Aorta (tissue), 5 donors: Measurements from ENCODE around the gene GPRIN1. TPM values are rescaled to one million over a fixed set of nuclear protein-coding genes. Genes with fewer than 3 reads are reported as not detected.

Source experiments
- ATAC-seq: fragments of 200-7000 bp; cut with Tn5 transposase; one replicate; pipeline ENCODE4 v1.9.1; 2022; ENCODE audit warnings: moderate library complexity; ENCODE audit not compliant: low FRiP score
- DNase-seq, 2 donors: peaks; one replicate each; pipeline ENCODE4 v3.0.0-alpha.2; 2020
- H3K27ac ChIP-seq, 2 donors: one replicate each; pipeline ENCODE4 v1.5.1; 2013; ENCODE audit warnings: low read length in 2 of 2, mild to moderate bottlenecking in 2 of 2, moderate library complexity in 2 of 2, control low read depth in 1 of 2, inconsistent platforms in 1 of 2, low read depth in 1 of 2
- H3K27me3 ChIP-seq, 2 donors: one replicate each; pipeline ENCODE4 v1.6.1; 2013; ENCODE audit warnings: control low read depth in 1 of 2, low read length in 1 of 2, mild to moderate bottlenecking in 1 of 2, moderate library complexity in 1 of 2; ENCODE audit not compliant: insufficient read depth in 2 of 2, control insufficient read depth in 1 of 2
- H3K36me3 ChIP-seq, 2 donors: one replicate each; pipeline ENCODE4 v1.6.1; 2013; ENCODE audit warnings: control low read depth in 1 of 2, low read length in 1 of 2, mild to moderate bottlenecking in 1 of 2; ENCODE audit not compliant: insufficient read depth in 2 of 2, control insufficient read depth in 1 of 2
- H3K4me1 ChIP-seq, 2 donors: one replicate each; pipeline ENCODE4 v1.6.1; 2013; ENCODE audit warnings: low read length in 2 of 2, control low read depth in 1 of 2, mild to moderate bottlenecking in 1 of 2, moderate library complexity in 1 of 2; ENCODE audit not compliant: insufficient read depth in 2 of 2, control insufficient read depth in 1 of 2
- H3K4me3 ChIP-seq, 2 donors: one replicate each; pipeline ENCODE4 v1.5.1; 2013; ENCODE audit warnings: low read length in 2 of 2, control low read depth in 1 of 2, mild to moderate bottlenecking in 1 of 2
- H3K9me3 ChIP-seq: one replicate; pipeline ENCODE4 v1.6.1; 2013; ENCODE audit warnings: mild to moderate bottlenecking, low read length; ENCODE audit not compliant: control insufficient read depth
- WGBS, 2 donors: extraction: QIAGEN DNeasy Blood & Tissue Kit; methylation state at CpG; one replicate each; pipeline ENCODE4 v1.1.7; 2013; 5-methylcytosine and 5-hydroxymethylcytosine counted together
- intact Hi-C, 2 donors: fragments of 100-400 bp; cut with DNase I; formaldehyde crosslinking; loops; one replicate each; pipeline versions ENCODE4 v1.14.2 to v1.15.0; 2022
- polyA plus RNA-seq, 2 donors: library from polyadenylated mRNA; stranded (reverse); fragments of 200-250 nt; gene quantifications; one replicate each; pipeline ENCODE4 v1.2.3, GENCODE V29; 2013
- total RNA-seq, 2 donors: library from RNA; stranded (reverse); fragmentation: NEBNext Ultra II Directional; extraction: Animal tissue kit (Norgen Biotek cat#: 25700); gene quantifications; one replicate each; pipeline ENCODE4 v1.2.1, GENCODE V29; 2021
- donor health status: healthy with polysubstance abuse.
- donor health status: Bipolar disorder and iron deficiency.
- donor health status: DM: no; HTN: no; CAD: no.
- donor health status: DM: no; HTN: no; CAD: no.
- donor health status: DM: yes; HTN: yes; CAD: no.

The GPRIN1 gene
- total and polyA plus RNA-seq, 4 donors: 0.15 to 0.87 (median 0.66) TPM

DNA sequence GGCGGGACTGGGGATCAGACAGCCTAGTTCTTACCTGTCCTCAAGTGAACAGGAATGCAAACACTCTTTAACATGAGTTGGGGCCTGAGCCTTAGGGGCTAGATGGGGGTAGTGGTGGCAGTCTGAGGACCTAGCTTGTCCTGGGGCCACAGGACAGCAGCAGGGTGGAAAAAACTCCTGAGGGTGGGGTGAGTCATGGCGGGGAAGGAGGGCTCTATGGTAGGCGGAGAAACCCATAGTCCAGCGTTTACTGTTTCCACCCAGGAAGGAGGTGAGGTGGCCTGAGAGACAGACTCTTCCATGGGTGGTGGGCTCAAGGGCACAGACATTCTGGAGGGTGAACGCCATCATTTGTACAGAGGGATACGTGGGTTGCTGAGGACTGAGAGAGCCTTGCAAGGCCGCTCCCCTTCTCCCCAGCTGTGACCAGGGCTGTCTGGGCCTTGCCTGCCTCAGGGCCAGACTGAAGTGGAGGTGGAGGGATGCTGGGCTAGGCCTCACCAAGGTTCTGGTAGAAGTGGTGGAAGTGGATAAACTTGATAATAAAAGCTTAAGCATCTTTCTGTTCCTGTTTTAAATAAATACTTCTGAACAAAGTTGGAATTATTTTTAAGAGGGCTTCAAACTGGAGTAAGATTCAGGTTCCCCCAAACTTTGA, 36.2 kb upstream of the GPRIN1 start:
- intact Hi-C loops: loop anchor here (5.0 to 10.0 kb wide), 3 partner anchors 104 to 231 kb away; partner anchors contain the start of genes CLTB (in 1 of the 2) and RNF44 (in 1 of the 2)
- H3K27ac ChIP-seq: no peak overlapping the region
- ATAC-seq (no peak), DNase-seq (no peak)
- H3K36me3 ChIP-seq: no peaks in the 10 kb centered on the region
- H3K4me3 ChIP-seq: no peak overlapping the region
- H3K4me1 ChIP-seq: no peaks in the 10 kb centered on the region
- no peaks in the 10 kb centered on the region for H3K27me3 ChIP-seq
- no peaks in the 10 kb centered on the region for H3K9me3 ChIP-seq
- 95 to 96% methylated on average over 7 of the region's 7 CpGs for WGBS, 2 donors

DNA sequence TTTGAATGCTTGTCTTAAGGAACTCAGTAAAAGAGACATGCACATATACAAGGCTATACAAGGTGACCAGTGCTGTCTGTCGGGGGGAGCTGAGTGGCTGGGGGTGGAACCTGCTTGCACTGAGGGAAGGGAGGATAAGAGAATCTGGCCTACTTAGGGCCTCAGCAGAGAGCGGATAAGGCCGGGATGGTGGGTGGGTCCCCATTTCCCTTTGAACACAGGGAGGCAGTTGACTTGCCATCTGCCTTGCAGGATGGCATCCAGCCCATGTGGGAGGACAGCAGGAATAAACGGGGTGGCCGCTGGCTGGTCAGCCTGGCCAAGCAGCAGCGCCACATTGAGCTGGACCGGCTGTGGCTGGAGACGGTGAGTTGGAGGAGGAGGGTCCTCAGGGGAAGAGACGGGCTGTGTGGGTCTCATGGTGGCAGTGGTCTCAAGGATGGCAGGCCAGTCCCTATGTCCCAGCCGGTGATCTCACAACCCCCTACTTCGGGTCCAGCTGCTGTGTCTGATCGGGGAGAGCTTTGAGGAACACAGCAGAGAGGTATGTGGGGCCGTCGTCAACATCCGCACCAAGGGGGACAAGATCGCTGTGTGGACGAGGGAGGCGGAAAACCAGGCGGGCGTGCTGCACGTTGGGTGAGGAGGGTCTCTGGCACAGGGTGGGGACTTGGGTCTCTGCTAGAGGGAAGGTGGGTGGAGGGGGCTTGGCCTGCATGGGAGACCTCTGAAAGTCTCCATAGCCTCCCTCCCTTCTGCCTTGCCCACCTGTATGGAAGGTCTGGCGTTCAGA, 35.1 kb upstream of the GPRIN1 start:
- Histone ChIP-seq H3K9me3 (no peaks in the 10 kb centered on the region), H3K4me3 (no peak overlapping the region), H3K27ac (no peak overlapping the region), H3K27me3 (no peaks in the 10 kb centered on the region), H3K36me3 (no peaks in the 10 kb centered on the region), H3K4me1 (no peaks in the 10 kb centered on the region)
- DNase-seq: no peak
- no peak for ATAC-seq
- WGBS, 2 donors: 94 to 96% methylated on average over 22 of the region's 22 CpGs
- intact Hi-C loops: loop anchor here (5.0 to 10.0 kb wide), 3 partner anchors 103 to 230 kb away; partner anchors contain the start of genes CLTB (in 1 of the 2) and RNF44 (in 1 of the 2)

DNA sequence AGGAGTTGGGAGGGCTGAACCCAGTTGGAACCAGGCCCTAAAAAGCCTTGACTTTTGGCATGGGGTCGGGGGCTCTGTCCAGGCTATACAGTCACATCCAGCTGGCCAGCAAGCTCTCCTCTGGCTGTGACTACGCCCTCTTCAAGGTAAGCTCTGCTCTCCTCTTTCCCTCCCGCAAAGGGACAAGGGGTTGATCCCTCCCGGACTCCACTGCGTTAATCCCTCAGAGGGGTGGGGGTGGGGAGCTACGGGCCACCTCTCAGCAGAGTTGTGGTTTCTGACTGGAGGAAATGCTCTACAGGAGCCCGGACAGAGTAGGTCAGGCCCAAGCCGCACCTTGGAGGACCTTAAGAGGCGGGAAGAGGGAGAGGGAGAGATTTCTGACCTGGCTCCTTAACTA, 34.3 kb upstream of the GPRIN1 start:
- H3K27me3 ChIP-seq: no peaks in the 10 kb centered on the region
- no peak for DNase-seq
- no peaks in the 10 kb centered on the region for H3K4me1 ChIP-seq
- H3K4me3 ChIP-seq: no peak overlapping the region
- intact Hi-C loops: loop anchor here in 1 of 2 donors (10.0 kb wide), 1 partner anchor 229 kb away; the partner anchor contains the start of gene CLTB
- H3K36me3 ChIP-seq: no peaks in the 10 kb centered on the region
- H3K9me3 ChIP-seq: no peaks in the 10 kb centered on the region
- ATAC-seq: no peak
- no peak overlapping the region for H3K27ac ChIP-seq
- 73 to 82% methylated on average over 9 of the region's 9 CpGs for WGBS, 2 donors

DNA sequence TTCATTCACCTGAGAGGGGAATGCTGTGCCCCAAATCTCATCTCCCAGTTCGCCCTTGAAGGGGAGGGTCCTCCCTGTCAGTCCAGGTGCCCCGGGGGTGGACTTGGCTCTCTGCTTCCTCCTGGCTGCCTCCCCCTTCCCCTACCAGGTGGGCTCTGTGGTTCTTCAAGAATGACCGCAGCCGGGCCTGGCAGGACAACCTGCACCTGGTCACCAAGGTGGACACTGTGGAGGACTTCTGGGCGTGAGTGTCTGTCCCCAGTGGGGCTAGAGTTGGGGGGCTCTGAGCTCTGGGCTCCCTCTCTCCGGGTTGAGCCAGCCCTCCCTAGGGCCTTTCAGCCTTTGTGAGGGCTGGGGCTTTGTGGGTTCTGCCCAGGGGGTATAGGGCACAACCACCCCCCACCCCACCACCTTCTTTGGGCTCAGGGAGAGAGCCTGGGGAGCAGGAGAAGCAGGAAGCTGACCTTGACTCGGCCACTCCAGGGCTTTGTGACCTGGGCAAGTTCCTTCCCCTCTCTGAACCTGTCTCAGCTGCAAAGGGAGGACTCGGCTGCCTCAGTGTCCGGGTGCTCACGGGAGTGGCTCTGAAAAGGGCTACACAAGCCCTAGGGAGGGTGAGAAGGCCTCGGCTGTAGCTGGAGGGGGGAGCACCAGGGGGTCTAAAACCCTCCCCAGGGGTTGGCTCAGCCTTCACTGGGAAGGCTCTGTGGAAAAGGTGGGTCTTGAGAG, 33.7 kb upstream of the GPRIN1 start:
- DNase-seq (no peak), ATAC-seq (no peak)
- intact Hi-C loops: loop anchor here in 1 of 2 donors (10.0 kb wide), 1 partner anchor 229 kb away; the partner anchor contains the start of gene CLTB
- H3K4me3 ChIP-seq: no peak overlapping the region
- H3K9me3 ChIP-seq: no peaks in the 10 kb centered on the region
- H3K27me3 ChIP-seq: no peaks in the 10 kb centered on the region
- H3K36me3 ChIP-seq: no peaks in the 10 kb centered on the region
- H3K27ac ChIP-seq: no peak overlapping the region
- WGBS, 2 donors: 86 to 88% methylated on average over 11 of the region's 11 CpGs
- H3K4me1 ChIP-seq: no peaks in the 10 kb centered on the region

DNA sequence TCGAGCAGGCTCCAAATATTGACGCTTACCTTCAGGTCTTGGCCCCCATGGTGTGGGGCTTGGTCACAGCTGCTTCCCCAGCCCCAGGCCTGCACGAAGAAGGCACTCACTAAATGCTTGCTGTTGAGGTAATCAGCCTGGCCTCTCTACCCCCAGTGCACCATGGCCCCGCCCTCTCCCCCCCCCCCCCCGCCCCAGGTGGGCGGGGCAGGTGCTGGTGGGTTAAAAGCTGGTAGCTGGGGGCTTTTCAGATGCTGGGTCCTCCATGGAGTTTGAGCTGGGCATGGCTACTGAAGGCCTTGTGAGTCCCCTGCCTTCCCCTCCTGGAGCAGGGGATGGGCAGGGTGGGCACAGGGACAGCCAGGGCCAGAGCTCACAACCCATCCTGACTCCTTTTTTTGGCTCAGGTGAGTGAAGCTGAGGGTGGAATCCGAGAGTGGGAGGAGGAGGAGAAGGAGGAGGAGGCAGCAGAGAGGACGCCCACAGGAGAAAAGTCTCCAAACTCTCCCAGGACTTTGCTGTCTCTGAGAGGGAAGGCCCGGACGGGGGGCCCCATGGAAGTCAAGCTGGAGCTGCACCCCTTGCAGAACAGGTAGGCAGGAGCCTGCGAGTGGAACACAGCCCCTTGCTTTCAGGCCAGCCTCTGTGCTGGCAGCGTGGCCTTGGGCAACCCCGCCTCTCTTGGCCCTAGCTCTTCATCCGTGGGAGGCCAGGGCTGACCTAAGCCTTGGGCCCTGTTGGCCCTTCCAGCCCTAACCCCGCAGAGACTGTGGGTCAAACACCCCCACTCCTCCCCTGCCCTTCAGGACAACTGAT, 32.9 kb upstream of the GPRIN1 start:
- DNase-seq: no peak
- Histone ChIP-seq H3K9me3 (no peaks in the 10 kb centered on the region), H3K27ac (no peak overlapping the region), H3K4me1 (no peaks in the 10 kb centered on the region), H3K4me3 (no peak overlapping the region), H3K27me3 (no peaks in the 10 kb centered on the region), H3K36me3 (no peaks in the 10 kb centered on the region)
- WGBS, 2 donors: 48 to 51% methylated on average over 12 to 15 of the region's 15 CpGs
- intact Hi-C loops: loop anchor here in 1 of 2 donors (10.0 kb wide), 1 partner anchor 228 kb away; the partner anchor contains the start of gene CLTB
- ATAC-seq: no peak

DNA sequence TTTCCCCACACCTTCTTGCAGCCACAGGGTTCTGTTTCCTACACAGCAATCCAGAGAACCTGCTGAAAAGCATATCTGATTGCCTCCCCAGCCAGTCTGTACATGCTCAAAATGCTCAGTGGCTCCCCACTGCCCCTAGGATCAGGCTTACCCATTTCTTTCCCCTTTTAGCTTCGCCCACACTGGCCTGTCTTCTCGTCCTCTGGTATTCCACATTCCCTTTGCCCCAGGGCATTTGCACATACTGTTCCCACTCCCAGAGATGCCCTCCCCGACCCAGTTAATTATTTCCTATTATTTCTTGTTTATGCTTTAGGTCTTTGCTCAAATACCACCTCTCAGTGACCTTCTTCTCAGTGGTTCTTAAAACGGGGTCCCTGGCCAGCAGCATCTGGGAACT, 30.7 kb upstream of the GPRIN1 start:
- Histone ChIP-seq H3K9me3 (no peaks in the 10 kb centered on the region), H3K4me1 (no peaks in the 10 kb centered on the region), H3K27ac (no peak overlapping the region), H3K27me3 (no peaks in the 10 kb centered on the region), H3K4me3 (no peak overlapping the region), H3K36me3 (no peaks in the 10 kb centered on the region)
- WGBS, 2 donors: 77 to 78% methylated on average over 4 of the region's 4 CpGs
- DNase-seq: no peak
- intact Hi-C loops: loop anchor here in 1 of 2 donors (10.0 kb wide), 1 partner anchor 226 kb away; the partner anchor contains the start of gene CLTB
- ATAC-seq: no peak

DNA sequence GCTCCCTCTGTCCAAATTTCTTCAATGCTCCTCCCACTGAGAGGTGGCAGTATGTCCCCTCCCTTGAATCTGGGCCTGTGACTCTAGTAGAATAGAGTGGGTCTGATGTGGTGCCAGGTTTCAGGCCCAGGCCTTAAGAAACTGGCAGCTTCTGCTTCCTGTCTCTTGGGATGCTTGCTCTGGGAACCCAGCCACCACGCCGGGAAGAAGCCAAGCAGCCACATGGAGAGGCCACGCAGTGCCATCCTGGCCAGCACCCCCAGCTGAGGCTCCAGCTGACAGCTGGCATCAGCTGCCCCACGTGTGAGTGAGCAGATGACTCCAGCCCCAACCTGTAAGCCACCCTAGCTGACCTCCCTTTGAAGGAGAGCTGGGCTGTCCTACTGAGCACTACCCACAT, 30.0 kb upstream of the GPRIN1 start:
- Histone ChIP-seq H3K9me3 (no peaks in the 10 kb centered on the region), H3K27me3 (no peaks in the 10 kb centered on the region), H3K4me1 (no peaks in the 10 kb centered on the region), H3K27ac (no peak overlapping the region), H3K36me3 (no peaks in the 10 kb centered on the region), H3K4me3 (no peak overlapping the region)
- WGBS, 2 donors: 0 to 2% methylated on average over 4 of the region's 4 CpGs
- intact Hi-C loops: loop anchor here in 1 of 2 donors (10.0 kb wide), 1 partner anchor 225 kb away; the partner anchor contains the start of gene CLTB
- ATAC-seq (peak; percentile 48), DNase-seq (peak; percentile 64 to 83)

DNA sequence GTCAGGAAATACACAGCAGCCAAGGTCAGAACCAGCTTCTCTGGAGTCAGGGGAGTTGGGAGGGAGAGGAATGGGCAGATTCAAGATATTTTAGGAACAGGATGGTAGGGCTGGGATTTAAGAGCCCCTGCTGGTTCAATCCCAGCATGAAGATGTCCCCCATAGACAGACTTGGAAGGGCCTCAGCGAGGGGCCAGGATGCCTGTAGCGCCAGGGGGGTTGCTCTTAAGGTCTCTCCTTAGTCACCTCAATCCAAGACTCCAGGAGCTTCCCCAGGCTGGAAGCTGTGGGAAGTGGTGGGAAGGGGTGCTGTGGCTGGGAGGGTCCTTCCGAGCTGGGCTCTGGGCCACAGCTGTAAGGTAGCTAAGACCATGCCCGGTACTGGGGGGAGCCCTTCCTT, 29.3 kb upstream of the GPRIN1 start:
- intact Hi-C loops: no loop called here
- no peak for DNase-seq
- H3K27me3 ChIP-seq: no peaks in the 10 kb centered on the region
- H3K4me3 ChIP-seq: no peak overlapping the region
- no peaks in the 10 kb centered on the region for H3K9me3 ChIP-seq
- 56 to 79% methylated on average over 3 to 4 of the region's 4 CpGs for WGBS, 2 donors
- H3K27ac ChIP-seq: no peak overlapping the region
- no peaks in the 10 kb centered on the region for H3K36me3 ChIP-seq
- no peak for ATAC-seq
- no peaks in the 10 kb centered on the region for H3K4me1 ChIP-seq
